GM21423 (cell line): Measurements from ENCODE around the gene RDH16.
"Not testable (repeated sequence)": the region's sequence is repeated elsewhere in the genome, so short reads cannot be mapped to it uniquely, and the experiment has no call there.

Source experiments
- ATAC-seq: cut with Tn5 transposase; IDR thresholded peaks from one replicate; pipeline ENCODE4 v1.9.1; 2021; ENCODE audit warnings: mild to moderate bottlenecking, moderate library complexity; ENCODE audit not compliant: unreplicated experiment

RDH16 gene

GRCh38 chr12:56989861-56990610 lies 32.6 kb upstream of the RDH16 start:
- ATAC-seq = no peak

GRCh38 chr12:56988207-56988739 lies 30.9 kb upstream of the RDH16 start:
- no peak for ATAC-seq

GRCh38 chr12:56987551-56988053 lies 30.2 kb upstream of the RDH16 start:
- ATAC-seq = no peak

GRCh38 chr12:56987011-56987410 lies 29.6 kb upstream of the RDH16 start:
- ATAC-seq = no peak

DNA sequence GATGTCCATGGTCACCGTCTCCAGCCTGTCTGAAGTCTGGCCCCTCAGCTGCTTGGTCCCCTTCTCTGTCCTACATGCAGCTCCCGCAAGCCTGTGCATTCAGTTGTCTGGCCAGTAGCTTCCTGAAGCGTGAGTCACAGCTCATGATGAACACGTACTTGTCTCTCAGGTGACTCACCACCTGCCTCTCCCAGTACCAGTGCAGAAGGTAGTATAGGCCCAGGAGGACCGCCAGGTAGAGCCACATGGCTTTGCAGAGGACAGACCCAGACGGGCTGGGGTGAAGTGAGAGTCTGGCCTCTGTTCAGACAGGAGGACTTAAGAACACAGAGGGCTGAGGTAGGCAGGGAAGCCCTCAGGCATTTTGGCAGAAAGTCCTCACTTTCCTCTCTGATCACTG lies 28.3 kb upstream of the RDH16 start:
- ATAC-seq = not testable (repeated sequence)

DNA sequence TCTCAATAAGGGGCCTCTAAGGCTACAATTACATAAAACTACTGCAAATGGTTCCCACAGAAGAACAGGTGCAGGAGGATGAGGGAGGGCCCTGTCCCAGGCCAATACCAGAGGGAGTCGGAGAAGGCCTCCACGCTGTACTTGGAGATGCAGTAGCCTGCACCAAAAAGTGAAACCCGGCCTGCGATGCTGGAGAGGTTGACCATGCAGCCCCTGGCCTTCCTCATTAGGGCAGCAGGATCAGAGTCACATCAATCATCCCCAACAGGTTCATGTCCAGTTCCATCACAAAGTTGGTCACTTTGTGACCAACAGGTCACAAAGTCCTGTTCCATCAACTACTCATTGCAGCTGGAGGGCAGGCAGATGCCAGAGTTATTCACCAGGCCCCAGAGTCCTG lies 26.0 kb upstream of the RDH16 start:
- ATAC-seq = no peak

- not testable (repeated sequence) for ATAC-seq
These were observed 25.3 kb upstream of the RDH16 start for GRCh38 chr12:56982578-56983236.

DNA sequence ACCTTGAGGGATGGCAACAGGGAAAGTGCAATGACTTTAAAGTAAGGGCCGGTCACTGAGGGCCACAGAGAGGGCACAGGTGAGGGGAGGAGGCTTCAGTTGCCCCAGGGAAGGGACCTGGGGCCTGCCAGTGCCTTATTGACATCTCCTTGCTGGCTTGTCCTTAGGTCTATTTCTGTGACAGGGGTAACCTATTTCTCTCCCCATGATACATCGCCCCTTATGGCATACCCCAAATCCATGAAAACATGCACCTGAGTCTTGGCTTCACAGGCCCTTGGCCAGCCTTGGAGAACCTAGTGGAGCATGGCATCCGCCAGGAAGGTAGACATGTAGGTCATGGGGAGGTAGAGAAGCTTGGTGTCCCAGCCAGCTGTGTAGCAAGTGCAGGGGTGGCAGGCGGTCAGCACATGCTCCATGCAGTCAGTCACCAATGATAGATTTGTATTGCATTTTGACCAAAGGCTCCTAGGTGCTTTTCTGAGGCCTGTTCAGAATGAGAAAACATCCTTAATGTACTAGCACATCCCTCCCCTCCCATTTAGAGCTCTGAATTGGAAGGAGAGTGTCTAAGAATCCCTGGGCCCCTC lies 23.6 kb upstream of the RDH16 start:
- ATAC-seq = no peak

- no peak for ATAC-seq
These were observed 22.9 kb upstream of the RDH16 start for GRCh38 chr12:56980268-56980667.

- no peak for ATAC-seq
These were observed 22.2 kb upstream of the RDH16 start for GRCh38 chr12:56979628-56980027.

- ATAC-seq = no peak
These were observed 21.2 kb upstream of the RDH16 start for GRCh38 chr12:56978397-56979138.

DNA sequence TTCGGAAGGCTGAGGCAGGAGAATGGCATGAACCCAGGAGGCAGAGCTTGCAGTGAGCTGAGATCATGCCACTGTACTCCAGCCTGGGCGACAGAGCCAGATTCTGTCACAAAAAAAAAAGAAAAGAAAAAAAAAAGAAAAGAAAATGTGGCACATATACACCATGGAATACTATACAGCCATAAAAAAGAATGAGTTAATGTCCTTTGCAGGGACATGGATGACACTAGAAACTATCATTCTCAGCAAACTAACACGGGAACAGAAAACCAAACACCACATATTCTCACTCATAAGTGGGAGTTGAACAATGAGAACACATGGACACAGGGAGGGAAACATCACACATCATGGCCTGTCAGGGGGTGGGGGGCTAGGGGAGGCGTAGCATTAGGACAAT lies 20.0 kb upstream of the RDH16 start:
- not testable (repeated sequence) for ATAC-seq

- not testable (repeated sequence) for ATAC-seq
These were observed 16.8 kb upstream of the RDH16 start for GRCh38 chr12:56974224-56974623.

GRCh38 chr12:56968910-56969309 lies 11.5 kb upstream of the RDH16 start:
- not testable (repeated sequence) for ATAC-seq

- not testable (repeated sequence) for ATAC-seq
These were observed 8.7 kb upstream of the RDH16 start for GRCh38 chr12:56965997-56966642.

DNA sequence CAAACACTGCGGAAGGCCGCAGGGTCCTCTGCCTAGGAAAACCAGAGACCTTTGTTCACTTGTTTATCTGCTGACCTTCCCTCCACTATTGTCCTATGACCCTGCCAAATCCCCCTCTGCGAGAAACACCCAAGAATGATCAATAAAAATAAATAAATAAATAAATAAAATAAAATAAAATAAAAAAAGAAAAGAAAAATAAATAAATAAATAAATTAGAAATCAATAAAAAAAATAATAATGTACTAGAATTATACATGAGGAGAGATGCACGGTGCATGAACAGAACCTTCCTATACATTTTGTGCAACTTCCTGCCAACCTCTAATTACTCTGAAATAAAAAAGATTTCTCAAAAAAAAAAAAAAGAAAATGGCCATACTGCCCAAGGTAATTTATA lies 7.7 kb upstream of the RDH16 start:
- not testable (repeated sequence) for ATAC-seq

- not testable (repeated sequence) for ATAC-seq
These were observed 6.1 kb upstream of the RDH16 start for GRCh38 chr12:56963557-56963956.

GRCh38 chr12:56962247-56962646 lies 4.8 kb upstream of the RDH16 start:
- ATAC-seq = not testable (repeated sequence)

DNA sequence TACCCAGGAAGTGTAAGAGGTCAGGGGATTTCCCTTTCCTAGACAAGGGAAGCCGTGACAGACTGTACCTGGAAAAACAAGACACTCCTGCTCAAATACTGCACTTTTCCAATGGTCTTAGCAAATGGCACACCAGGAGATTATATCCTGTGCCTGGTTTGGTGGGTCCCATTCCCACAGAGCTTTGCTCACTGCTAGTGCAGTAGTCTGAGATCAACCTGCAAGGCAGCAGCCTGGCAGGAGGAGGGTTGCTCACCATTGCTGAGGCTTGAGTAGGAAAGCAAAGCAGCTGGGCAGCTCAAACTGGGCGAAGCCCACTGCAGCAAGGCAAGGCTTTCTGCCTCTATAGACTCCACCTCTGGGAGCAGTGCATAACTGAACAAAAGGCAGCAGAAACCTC lies 1.0 kb upstream of the RDH16 start:
- no peak for ATAC-seq

DNA sequence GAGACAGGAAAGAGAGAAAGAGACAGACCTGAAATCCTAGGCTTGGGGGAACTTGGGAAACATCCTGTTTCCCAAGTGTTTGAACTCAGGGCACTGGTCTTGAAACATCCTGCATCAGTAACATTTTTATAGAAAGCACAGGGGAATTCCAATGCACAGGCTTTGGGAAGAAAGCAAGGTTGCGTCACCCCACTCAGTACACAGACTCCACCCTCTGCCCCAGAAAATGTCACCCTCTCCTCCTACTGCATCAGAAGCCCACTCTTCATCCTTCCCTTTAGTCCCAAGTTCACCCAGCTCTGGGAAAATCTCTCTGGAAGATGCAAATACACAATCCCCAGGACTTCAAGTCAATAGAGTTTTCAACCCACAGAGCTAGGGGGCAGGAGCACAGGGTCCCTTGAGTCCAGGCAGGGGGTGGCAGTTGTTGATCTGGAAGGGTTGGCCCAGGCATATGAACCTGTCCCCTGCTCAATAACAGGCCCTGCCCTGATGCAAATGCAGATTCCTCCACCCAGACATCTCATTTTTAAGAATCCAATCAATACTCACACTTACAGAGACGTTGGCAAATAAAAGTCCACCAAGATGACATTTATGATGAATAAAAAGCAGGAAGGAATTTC lies 1.7 kb downstream of the RDH16 start:
- no peak for ATAC-seq
